HG03139 (cell line): ENCODE results near the gene HES5.

Source experiments
- ATAC-seq: cut with Tn5 transposase; IDR thresholded peaks from one replicate; pipeline ENCODE4 v1.9.1; 2021; ENCODE audit not compliant: unreplicated experiment

HES5 gene

DNA sequence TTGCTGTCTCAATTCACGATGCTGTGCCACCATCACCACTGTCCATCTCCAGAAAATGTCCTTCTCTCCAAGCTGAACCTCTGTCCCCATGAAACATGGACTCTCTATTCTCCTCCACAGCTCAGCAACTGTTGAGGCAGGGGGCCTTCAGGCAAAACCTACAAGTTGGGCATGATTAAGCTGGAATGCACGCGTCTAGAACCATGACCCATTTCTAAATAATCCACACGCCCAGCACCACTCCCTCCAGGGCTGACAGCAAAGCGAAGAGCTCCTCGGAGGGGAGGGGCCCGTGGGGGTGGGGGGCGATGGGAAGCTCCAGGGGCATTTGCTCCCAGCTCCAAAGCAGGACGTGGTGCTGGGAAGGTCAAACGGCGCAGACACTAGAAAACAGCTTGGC lies 3.3 kb upstream of the HES5 start:
- ATAC-seq, result no peak

DNA sequence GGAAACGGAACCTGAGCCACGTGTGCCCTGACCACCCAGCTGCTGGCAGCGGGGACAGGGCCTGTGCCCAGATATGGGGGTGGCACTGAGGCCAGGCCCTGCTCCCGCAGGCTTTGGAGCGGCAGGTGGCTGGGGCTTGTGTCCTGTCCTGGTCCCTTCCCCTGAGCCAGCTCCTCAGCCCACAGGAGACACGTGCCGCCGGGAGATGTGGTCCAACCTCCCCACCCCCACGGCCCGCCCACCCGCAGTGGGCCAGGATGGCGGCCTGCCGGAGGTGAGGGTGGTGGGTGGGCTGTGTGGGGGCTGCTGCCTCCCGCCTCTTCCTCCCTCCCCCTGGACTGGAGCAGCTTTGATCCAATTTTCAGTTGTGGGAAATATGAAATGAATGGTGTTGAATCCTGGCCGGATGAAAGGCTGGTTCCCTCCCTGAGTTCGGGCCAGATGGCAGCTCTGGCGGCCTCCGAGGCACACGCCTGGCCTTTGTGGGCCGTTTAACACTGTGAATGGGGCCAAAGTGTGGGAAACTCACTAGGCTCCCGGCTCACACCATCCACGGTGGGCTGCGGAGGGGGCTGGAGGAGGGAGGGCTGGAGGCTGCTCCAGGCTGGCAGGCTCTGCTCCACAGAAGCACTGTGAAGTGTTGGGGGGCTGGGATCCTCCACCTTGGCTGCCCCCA lies 2.6 kb upstream of the HES5 start:
- no peak for ATAC-seq

DNA sequence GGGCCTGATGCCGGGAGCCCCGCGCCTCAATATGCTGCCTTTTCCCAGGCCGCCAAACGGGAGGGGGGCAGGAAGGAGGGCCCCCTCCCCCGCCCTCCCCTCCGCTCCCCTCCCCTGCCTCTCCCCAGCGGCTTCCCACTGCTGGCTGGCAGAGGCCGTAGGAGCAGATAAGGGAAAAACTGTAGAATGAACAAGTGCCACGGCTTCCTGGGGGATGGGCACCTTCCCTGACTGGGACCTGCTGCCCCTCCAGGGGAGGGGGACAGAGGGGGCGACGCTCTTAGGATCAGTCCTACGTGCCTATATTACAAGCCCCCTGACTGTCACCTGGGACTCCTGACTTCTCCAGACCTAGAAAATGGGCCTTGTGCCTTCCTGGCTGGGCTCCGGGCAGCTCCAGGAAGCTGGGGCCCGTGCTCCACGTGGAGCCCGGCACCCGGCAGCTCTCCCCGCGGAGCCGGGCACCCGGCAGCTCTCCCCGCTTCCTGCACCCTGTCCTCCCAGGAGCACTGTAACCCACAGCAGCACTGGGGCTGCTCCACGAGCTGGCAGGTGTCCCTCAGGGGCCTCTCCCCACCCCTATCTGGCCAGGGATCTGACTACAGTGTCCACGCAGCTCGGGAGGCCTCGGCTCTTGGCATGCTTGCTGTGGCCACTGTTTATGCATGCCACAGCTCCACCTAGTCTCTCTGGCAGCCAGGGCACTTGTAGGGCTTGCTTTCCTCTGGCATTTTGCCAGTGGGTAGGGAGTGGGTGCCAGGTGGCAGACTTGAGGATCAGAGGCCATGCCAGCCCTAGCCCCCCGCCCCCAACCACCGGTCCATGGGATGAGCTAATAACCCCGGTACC lies 674 bp upstream of the HES5 start:
- ATAC-seq, result no peak

DNA sequence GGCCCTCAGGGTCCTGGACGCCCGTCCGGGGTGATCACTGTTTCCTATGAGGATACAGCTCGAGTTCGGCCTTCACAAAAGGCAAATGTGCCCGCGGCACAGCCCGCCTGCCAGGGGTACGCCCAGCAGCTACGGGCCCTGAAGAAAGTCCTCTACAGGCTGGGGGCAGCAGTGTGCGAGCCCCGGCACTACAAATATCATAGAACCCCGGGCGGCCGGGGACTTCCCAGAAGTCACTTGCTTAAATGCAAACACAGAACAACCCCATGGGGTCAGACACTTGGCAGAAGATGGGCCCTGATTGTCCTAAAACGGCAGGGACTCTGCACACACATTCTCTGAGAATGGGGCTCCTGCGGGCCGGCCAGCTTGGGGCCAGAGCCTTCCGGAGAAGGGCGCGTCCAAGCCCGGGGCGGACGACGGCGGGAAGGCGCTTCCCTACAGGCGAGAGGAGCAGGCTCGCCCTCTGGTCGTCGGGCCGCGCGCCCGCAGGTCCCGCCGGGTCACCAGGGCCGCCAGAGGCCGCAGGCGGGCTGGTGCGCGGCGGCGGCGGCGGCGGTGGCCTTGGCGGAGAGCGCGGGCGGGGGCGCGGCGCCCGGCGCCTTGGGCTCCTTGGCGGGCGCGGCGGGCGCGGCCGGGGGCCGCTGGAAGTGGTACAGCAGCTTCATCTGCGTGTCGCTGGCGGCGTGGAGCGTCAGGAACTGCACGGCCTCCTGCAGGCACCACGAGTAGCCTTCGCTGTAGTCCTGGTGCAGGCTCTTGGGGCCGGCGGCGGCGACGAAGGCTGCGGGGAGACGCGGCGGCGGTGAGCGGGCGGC lies 888 bp downstream of the HES5 start:
- no peak for ATAC-seq

DNA sequence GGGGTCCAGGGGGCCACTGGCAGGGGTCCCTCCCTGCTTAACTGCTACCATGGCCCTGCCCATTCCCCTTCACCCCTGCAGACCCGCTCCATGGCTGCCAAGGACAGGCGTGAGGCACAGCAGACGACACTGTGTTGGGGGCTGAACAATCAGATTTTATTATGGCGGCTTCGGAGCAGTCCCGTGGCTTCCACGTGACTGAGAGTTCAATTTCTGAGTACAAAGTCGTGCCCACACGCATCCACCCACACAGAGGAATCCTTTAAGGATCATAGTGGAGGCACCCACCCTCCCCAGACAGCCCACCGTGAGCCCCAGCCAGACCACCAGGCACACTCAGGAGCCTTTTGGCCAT lies 1.5 kb downstream of the HES5 start:
- ATAC-seq, result no peak

DNA sequence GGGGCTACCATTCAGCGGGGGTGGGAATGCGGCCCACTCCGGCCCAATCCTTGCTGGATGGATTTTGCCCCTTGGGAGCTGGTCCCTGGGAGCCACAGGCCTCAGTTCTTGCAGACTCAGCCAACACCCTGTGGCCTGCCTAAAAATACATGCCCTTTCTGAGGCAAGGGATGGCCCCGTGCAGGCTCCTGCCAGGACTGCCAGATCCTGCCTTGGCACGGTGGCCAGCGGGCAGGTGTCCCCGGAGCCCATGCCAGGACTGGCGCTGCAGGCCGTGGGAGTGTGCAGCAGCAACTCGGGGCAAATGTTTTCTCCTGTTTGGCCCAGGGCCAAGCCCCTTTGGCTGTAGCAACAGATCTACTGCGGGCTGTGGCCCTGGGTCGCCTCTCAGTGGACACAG lies 2.0 kb downstream of the HES5 start:
- no peak for ATAC-seq

DNA sequence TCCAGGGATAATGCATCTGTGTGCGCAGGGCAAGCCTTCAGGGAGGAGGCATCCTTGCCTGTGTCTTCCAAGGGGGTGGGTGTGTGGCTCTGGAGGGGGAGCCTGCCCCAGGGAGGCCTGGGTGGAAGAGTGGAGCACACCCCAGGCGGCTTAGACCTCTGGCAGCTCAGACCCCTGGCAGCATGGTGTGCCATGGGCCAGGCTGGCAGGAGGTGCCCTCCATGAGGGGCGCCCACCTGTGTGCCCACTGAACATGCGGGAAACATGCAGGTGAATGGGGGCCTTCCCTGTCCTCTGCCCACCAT lies 2.6 kb downstream of the HES5 start:
- no peak for ATAC-seq

DNA sequence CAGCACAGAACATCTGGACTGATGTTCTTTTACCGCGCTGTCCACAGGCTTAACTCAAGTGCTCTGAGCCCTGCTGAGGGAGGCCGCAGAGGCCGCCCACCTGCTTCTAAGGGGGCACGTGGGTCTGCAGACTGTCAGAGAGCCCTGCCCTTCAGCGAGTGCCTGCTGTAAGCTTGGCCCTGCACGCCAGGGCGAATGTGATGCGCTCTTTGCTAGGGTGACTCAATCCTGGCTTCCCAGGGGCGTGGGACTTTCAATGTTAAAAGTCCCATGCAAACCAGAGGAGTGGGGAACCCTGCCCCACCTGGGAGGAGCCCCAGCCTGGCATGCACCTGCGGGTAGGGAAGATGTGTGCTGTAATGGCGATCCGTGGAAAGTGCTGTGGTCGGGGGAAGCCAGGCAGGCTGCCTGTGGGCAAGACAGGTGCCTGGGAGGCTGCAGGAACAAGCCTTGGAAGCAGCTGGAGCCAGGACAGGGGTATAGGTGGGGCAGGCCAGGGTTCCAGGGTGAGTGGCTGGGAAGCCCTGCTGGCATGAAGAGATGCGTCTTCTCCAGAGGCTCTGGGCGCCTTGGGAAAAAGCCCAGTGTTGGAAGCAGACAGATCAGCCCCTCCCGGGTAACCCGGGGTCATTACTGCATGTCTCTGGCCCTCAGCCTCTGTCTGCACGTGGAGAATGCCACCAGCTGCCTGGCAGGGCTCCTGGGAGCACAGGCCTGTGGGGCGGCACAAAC lies 3.1 kb downstream of the HES5 start:
- peak; percentile 10 for ATAC-seq

DNA sequence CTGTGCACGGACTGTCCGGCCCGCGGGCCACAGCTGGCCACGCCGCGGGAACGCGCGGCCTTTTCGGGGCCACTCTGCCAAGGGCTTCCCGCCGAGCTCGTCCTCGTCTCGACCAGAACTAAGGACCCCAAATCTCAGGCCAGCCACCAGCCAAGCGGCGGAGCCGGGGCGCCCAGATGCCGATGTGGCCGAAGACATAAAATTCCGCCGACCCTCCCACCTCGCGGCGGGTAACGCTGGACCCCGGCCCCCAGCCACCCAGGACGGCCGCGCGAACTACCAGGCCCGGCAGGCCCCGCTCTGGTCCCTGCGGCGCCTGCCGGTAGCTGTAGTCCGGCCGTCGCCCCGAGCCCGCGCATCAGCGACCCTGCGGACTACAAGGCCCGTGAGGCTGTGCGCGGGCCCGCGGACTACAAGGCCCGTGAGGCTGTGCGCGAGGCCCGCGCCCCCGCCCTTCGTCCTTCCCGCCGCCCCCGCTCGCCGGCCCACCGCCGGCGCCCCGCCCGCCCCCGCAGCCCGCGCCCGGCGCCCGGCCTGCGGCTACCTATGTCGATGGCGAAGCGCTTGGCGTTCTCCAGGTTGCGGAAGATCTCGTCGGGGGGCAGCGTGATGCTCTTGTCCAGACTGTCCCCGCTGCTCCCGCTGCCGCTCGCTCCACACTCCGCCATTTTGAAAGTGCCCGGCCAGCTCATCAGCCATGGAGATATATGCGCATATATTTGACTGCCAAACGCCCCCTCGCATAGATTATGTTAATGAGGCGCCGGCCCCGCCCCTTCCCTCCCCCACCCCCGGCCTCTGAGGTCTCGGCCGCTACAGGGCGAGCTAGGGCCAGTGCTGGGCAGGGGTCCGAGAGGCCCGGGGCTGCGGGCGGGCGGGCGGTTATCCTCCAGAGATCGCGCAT lies 3.9 kb downstream of the HES5 start, which contains the start of gene PANK4:
PANK4 (minus strand) TSS at position 677 of the 904 bp plus-strand sequence; CDS start at position 668, 9 bp downstream.
- peak; percentile 83 for ATAC-seq

DNA sequence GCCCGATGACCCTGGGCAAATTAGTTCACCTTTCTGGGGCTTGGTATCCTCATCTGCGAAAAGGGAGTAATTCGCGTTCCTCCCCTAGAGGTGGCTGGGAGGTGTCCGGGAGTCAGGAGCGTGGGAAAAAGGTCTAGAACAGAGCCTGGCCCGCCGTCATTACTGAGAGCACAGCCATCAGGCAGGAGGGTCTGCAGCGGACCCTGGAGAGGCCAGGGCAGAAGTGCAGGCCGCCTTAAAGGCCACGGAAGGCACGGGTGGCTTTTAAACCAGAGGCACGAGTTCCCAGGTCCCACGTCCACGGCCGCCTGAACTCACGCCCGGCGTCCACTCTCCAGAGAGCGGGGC lies 4.5 kb downstream of the HES5 start:
- no peak for ATAC-seq

DNA sequence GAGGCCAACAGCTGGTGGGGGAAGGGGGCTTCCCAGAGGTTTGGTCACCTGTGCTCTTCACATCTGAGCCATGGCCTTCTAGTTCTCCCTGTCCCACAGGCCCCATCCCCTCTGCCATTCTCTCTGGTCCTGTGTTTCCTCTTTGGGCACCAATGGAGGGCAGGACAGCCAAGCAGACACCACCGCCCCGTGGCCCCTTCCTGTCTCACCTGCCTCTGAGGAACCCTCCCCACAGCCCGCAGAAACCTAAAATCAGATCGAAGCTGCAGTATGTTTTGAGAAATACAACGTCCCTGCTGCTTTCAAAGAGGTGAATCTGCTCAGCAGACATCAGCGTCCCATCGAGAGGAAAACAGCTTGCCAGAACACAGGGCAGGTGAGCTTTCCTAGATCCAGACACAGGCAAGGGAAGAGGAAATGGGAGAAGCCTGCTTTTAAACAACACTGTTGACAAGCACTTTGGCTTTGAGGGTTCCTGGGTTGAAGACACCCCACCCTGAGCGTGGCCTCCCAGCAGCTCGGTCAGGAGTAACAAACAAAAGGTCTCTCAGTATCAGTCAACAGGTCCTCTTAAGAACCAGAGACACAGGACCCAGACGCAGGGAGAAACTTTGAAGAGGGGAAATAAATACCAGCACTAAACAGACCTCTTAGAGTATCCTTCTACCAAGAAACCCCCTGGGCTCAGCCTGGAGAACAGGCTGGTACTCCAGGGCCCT lies 6.0 kb downstream of the HES5 start:
- ATAC-seq, result no peak

DNA sequence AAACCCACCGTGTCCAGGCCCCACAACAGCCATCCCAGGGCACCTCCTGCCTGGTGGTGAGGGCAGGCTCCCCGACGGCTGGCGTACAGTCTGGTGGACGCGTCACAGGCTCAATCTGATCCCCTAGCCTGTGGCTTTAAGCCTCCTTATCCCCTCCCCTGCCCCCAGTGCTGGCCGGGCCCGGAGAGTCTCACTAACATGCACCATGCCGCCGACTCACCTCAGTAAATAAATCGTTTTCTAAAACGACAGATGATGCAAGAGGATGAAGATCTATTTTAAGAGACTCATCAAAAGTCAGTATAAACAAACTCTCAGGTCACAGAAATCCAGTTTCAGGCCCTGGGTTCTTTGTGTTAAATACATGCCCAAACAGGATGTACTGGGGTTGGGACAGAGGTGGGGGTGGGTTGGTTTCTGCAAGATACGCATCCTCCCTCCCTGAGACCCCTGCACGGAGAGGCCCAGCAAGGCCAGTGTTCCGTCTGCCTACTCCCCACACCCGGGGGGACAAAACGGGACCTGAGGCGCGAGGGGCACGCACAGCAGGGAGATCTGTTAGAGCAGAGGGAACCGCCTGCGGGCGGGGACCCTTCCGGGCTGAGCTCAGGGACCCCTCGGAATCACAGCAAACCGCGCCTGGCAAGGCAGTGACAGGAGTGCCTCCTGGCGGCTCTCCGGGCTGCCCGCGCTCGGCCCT lies 6.7 kb downstream of the HES5 start:
- ATAC-seq, result no peak

DNA sequence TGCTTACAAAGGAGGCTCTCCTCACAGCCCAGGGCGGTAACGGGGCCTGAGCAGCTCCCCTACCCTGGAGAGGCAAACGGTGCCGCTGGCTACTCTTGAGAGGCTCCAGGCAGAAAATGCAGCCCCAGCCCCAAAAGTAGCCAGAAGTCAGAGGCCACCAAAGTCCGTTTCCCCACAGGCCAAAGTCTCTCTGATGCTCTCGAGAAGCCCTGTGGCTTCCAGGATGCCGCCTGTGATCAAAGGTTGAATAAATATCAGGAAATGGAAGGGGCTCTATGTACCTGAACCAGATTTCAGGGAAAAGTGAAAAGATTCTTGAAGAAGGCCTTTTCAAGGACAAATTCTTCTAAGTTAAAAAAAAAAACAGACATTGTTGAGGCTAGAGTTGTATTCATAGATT lies 7.8 kb downstream of the HES5 start:
- no peak for ATAC-seq

DNA sequence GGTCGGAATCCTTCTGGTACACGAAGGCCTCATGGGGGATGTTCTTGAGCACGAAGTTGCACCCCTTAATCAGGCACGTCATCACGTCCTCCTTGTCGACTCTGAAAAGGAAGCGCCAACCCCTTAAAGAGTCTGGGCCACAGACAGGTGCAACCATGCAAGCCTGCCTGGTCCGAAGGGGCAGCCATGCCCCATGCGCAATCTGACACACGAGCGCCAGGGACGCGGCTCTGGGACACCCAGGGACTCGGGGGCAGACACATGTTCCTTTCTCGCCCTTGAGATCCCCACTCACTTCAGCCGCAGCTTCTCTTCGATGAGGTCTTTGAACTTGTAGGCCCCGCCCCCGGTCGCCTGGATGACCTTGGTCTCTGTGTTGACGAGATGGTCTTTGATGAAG lies 9.3 kb downstream of the HES5 start:
- ATAC-seq, result no peak

DNA sequence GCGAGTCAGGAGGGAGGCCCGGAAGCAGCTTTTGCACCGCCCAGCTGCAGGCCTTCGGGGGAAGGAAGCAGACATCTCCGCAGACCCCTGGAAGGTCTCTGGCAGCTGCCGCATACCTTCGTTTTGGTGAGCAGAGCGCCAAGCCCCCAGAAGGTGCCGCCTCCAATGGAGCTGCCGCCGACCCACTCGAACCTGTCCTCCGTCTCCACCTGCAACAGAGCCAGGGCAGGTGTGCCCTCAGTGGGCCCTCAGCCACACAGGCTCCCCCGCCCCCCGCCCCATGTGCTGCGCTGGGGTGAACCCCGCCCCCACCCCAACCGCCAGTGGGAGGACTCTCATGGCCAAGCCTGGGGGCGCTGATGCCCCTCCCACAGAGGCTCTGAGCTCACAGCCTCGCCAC lies 9.9 kb downstream of the HES5 start:
- ATAC-seq, result no peak

DNA sequence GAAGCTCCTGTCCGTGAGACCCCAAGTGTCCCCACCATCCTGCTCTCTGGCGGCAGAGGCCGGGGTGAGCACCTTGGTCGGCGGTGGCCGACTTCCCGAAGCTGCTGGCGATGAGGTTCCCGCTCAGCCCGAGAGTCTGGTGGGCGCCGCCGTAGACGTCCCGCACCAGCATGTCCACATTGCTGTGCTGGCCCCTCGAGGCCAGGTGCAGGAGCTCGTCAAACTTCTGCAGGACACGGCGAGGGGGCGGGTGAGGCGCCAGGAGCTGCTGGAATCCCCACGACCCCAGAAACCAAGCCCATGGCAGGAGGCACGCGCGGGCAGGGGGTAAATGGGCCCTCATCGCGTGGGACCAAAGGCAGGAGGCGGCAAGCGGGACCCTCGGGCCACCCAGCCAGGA lies 10.3 kb downstream of the HES5 start:
- no peak for ATAC-seq

DNA sequence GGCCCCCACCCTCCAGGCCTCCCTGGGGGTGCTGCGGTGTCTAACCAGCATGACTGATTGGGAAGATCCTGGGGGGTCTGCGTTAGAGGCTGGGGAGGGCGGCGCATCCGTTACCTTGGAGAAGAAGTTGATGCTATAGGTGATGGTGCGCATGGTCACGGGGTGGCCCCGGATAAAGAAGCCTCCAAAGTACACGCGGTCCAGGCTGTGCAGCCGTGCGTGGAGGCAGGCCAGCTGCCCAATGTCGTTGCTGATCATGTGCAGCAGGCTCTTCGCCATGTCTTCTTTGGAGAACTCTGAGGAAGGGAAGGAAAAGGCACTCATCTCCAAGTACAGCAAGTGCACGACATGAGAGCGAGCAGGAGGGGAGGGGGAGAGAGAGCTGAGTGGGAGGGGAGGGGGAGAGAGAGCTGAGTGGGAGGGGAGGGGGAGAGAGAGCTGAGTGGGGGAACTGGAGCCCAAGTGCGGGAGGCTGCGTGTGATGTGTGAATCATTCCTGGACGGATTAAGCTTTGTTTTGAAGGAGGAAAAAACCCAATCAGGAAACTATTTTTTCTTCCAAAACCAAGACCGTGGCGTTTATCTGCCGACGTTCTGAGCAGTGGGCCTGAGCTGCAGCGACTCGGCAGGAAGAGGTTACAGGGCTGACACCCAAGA lies 10.9 kb downstream of the HES5 start:
- no peak for ATAC-seq

DNA sequence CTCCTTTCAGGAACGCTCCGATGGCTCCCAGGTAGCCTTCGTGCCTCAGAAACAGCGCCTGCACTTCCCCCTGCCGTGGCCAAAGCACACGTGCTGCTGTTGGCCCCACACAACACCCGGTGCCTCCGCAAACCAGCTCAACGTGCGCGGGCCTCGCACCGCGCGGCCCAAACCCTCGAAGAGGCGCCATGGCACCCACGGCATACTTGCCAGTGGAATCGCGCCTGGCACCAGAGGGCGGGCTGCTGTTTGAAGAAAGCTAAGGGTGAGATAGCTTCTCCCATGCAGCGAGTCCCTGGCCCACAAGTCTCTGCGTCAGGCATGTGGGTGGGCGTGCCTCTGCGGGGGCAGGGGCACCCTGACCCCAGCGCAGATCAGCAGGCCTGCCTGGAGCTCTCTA lies 11.5 kb downstream of the HES5 start:
- ATAC-seq, result no peak

DNA sequence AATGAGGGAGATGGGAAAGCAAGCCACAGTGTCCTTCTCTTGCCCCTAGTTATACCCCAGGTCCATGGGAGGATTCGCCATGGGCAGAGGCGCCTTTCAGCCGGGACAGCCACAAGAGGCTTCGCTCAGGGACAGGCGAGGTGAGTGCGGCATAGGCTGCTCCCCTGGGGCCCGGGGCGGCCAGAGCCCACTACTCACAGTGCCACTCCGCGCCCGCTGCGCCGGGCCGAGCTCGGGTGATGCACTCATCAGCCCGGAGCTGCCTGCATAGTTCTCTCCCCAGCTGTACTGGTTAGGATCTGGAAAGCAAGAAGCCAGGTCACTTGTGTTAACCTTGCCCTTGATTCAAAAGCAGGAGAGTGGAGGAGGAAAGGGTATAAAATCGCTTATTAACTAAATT lies 12.1 kb downstream of the HES5 start:
- no peak for ATAC-seq
